Lower lobe of right lung (tissue), 2 donors: ENCODE data around the gene PARL. TPM values are rescaled to one million over a fixed set of nuclear protein-coding genes. Genes with fewer than 3 reads are reported as not detected.

Source experiments
- ATAC-seq, 2 donors: fragments of 200-7000 bp; cut with Tn5 transposase; one replicate each; pipeline ENCODE4 v1.9.1; 2020 to 2022; ENCODE audit warnings: mild to moderate bottlenecking in 2 of 2, moderate library complexity in 2 of 2
- DNase-seq: peaks from one replicate; pipeline ENCODE4 v3.0.0-alpha.2; 2020
- H3K27ac ChIP-seq: fragments of 200-600 bp; one replicate; pipeline ENCODE4 v1.8.0; 2022
- H3K27me3 ChIP-seq: fragments of 200-600 bp; one replicate; pipeline ENCODE4 v1.8.0; 2022; ENCODE audit warnings: low read depth
- H3K36me3 ChIP-seq: fragments of 200-600 bp; one replicate; pipeline ENCODE4 v1.8.0; 2022; ENCODE audit warnings: mild to moderate bottlenecking
- H3K4me1 ChIP-seq: fragments of 200-600 bp; one replicate; pipeline ENCODE4 v1.8.0; 2022
- H3K4me3 ChIP-seq: fragments of 200-600 bp; one replicate; pipeline ENCODE4 v1.8.0; 2022; ENCODE audit warnings: mild to moderate bottlenecking
- H3K9me3 ChIP-seq: fragments of 200-600 bp; one replicate; pipeline ENCODE4 v1.8.0; 2022
- intact Hi-C: fragments of 100-400 bp; cut with DNase I; formaldehyde crosslinking; loops from one replicate; pipeline ENCODE4 v1.11.0; 2022
- total RNA-seq: library from RNA; stranded (reverse); fragmentation: NEBNext Ultra II Directional; extraction: Animal tissue kit (Norgen Biotek cat#: 25700); gene quantifications from one replicate; pipeline ENCODE4 v1.2.1, GENCODE V29; 2021
- TF ChIP-seq, protein P1 (sequence below): fragments of 200-600 bp; IDR thresholded peaks from one replicate; pipeline ENCODE4 v1.8.0; 2022; ENCODE audit warnings: antibody characterized with exemption, mild to moderate bottlenecking
- donor health status: DM: no; HTN: yes; CAD: no; lungs with severe emphysema.

Gene PARL
- total RNA-seq, 1 donor from 2014 or later = 41.8 TPM

- Histone ChIP-seq H3K4me1 (no peaks in the 10 kb centered on the region), H3K36me3 (peaks cover 71% of the 10 kb centered on the region), H3K9me3 (no peaks in the 10 kb centered on the region), H3K4me3 (no peak overlapping the region), H3K27ac (no peak overlapping the region), H3K27me3 (no peaks in the 10 kb centered on the region)
- ATAC-seq (no peak), DNase-seq (no peak)
- TF ChIP-seq, protein P1, sequence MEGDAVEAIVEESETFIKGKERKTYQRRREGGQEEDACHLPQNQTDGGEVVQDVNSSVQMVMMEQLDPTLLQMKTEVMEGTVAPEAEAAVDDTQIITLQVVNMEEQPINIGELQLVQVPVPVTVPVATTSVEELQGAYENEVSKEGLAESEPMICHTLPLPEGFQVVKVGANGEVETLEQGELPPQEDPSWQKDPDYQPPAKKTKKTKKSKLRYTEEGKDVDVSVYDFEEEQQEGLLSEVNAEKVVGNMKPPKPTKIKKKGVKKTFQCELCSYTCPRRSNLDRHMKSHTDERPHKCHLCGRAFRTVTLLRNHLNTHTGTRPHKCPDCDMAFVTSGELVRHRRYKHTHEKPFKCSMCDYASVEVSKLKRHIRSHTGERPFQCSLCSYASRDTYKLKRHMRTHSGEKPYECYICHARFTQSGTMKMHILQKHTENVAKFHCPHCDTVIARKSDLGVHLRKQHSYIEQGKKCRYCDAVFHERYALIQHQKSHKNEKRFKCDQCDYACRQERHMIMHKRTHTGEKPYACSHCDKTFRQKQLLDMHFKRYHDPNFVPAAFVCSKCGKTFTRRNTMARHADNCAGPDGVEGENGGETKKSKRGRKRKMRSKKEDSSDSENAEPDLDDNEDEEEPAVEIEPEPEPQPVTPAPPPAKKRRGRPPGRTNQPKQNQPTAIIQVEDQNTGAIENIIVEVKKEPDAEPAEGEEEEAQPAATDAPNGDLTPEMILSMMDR = no peak
- intact Hi-C loops = no loop called here
Observed at GRCh38 chr3:183854318-183855035, 30.2 kb downstream of the PARL start.

DNA sequence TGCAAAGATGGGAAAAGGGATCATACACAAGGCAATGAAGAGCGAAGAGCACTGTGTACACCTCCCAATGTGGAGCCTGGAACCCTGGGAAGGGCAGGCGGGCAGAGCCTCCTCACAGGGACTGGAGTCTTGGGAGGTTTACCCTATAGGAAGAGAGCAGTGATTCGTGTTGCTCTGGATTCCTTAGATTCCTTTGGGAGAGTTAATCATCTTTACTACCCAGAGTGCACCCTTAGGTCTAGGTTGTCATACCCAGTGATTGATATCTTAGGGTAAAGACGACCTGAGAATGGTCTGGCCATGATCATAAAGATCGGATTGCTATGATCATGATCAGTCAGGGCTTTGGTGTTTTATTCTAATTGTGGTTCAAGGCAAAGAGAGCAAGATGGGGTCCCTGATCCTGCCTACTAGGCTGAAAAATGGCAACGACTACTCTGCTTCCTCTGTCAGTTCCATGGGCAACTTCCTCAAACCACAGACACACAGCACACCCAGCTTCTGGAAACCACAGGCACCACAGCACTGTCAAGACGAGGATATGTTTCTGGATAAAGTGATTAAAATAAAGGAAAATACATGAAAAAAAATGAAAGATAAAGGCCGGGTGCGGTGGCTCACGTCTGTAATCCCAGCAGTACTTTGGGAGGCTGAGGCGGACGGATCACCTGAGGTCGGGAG lies 38.9 kb downstream of the PARL start:
- ATAC-seq (no peak), DNase-seq (no peak)
- no peak overlapping the region for H3K27ac ChIP-seq
- no peak overlapping the region for H3K4me3 ChIP-seq
- TF ChIP-seq, protein P1 = no peak
- peaks cover 93% of the 10 kb centered on the region for H3K36me3 ChIP-seq
- intact Hi-C loops = no loop called here
- no peaks in the 10 kb centered on the region for H3K4me1 ChIP-seq
- H3K27me3 ChIP-seq = no peaks in the 10 kb centered on the region
- no peaks in the 10 kb centered on the region for H3K9me3 ChIP-seq

DNA sequence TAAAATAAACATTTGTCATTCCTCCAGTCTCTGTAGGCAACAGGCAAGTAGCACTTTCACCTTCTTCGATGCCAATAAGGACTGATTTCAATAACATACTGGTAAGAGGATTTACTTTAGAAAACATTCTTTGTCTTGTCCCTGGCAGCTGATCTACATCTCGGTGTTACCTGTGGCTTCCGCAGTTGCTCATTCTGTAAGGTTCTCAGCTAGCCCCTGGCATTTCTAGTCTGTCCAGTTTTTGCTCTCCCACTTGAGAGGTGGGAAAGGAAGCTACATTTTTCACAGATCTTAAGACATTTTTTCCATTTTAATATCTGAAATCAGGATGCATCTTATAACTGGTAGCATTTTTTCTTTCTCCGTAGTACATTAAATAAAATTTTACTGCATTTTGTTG lies 39.6 kb downstream of the PARL start:
- H3K36me3 ChIP-seq = peaks cover 96% of the 10 kb centered on the region
- TF ChIP-seq, protein P1 = no peak
- H3K27me3 ChIP-seq = no peaks in the 10 kb centered on the region
- no peak overlapping the region for H3K4me3 ChIP-seq
- no peak overlapping the region for H3K27ac ChIP-seq
- DNase-seq = no peak
- H3K9me3 ChIP-seq = no peaks in the 10 kb centered on the region
- H3K4me1 ChIP-seq = no peaks in the 10 kb centered on the region
- intact Hi-C loops = no loop called here
- ATAC-seq = no peak

DNA sequence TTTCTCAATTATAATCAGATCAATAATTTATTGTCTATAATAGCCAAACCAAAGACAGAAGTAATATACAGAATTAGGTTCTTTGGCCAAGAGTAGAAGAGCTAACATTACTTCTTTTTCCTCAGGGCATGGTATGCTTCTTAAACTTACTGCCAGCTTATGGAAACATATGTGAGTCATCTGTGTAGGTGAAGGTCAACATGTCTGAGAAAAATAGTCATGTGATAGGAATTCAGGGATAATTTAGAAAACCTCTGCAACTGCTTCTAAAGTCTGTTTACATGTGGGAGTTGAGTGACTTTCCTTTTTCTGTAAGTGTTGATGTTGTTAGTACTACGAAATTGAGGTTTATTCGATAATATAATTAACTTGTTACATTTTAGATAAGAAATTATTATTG lies 40.1 kb downstream of the PARL start:
- Histone ChIP-seq H3K27ac (no peak overlapping the region), H3K4me1 (no peaks in the 10 kb centered on the region), H3K4me3 (no peak overlapping the region), H3K36me3 (peaks cover 96% of the 10 kb centered on the region), H3K27me3 (no peaks in the 10 kb centered on the region), H3K9me3 (no peaks in the 10 kb centered on the region)
- DNase-seq = no peak
- ATAC-seq = no peak
- intact Hi-C loops = no loop called here
- TF ChIP-seq, protein P1 = no peak

DNA sequence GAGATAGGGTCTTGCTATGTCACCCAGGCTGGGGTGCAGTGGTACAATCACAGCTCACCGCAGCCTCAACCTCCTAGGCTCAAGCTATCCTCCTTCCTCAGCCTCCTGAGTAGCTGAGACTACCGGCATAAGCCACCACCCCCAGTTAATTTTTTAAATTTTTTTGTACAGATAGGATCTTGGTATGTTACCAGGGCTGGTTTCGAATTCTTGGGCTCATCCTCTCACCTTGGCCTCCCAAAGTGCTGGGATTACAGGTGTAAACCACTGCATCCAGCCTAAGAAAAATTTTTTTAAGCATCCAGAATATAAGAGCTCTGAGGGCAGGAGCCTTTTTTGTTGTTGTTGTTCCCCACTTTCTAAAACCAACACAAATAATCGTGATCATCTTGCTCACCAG lies 44.9 kb downstream of the PARL start:
- peaks cover 96% of the 10 kb centered on the region for H3K36me3 ChIP-seq
- no peaks in the 10 kb centered on the region for H3K4me1 ChIP-seq
- no peaks in the 10 kb centered on the region for H3K27me3 ChIP-seq
- H3K9me3 ChIP-seq = no peaks in the 10 kb centered on the region
- ATAC-seq (no peak), DNase-seq (no peak)
- TF ChIP-seq, protein P1 = no peak
- intact Hi-C loops = no loop called here
- no peak overlapping the region for H3K4me3 ChIP-seq
- no peak overlapping the region for H3K27ac ChIP-seq
